ENCODE measurements around the gene TUBGCP5. TPM values are rescaled to one million over a fixed set of nuclear protein-coding genes. Genes with fewer than 3 reads are reported as not detected.

Gene TUBGCP5
- total RNA-seq, 4 donors from 2014 or later, result 11.6 to 18.2 (median 13.6) TPM

- TF ChIP-seq CTCF (IDR thresholded peaks at IDR 0.05 in 4 of 5, conservative IDR thresholded peaks at IDR 0.05 in 1 of 5), result no peak
- TF ChIP-seq POLR2A (IDR thresholded peaks at IDR 0.05), result no peak
- Histone ChIP-seq H3K27ac (no peak overlapping the region), H3K27me3 (peaks cover 0 to 4% (median 0%) of the 10 kb centered on the region in 3 donors), H3K4me3 (no peak overlapping the region), H3K36me3 (no peaks in the 10 kb centered on the region), H3K4me1 (no peaks in the 10 kb centered on the region), H3K9me3 (no peaks in the 10 kb centered on the region)
- intact Hi-C loops (cut with DNase I; ENCODE audit: low total_unique reads), result no loop called here
- in situ Hi-C loops (cut with MboI; ENCODE audit: low sequenced_read_pairs in 4 of 4), result loop anchor here in 1 of 4 donors (10.0 kb wide), 1 partner anchor 45 kb away; no protein-coding TSS in a partner anchor
- ATAC-seq, result no peak
- DNase-seq, result no peak
Measured at GRCh38 chr15:23069496-23070166, 30.3 kb upstream of the TUBGCP5 start.

GRCh38 chr15:23067416-23067815 is 28.0 kb upstream of the TUBGCP5 start:
- Histone ChIP-seq H3K36me3 (no peaks in the 10 kb centered on the region), H3K4me1 (no peaks in the 10 kb centered on the region), H3K9me3 (no peaks in the 10 kb centered on the region), H3K27me3 (no peaks in the 10 kb centered on the region), H3K4me3 (no peak overlapping the region), H3K27ac (no peak overlapping the region)
- in situ Hi-C loops (cut with MboI; ENCODE audit: low sequenced_read_pairs in 4 of 4), result no loop called here
- DNase-seq, result no peak
- no peak for ATAC-seq
- intact Hi-C loops (cut with DNase I; ENCODE audit: low total_unique reads), result no loop called here
- no peak for TF ChIP-seq CTCF (IDR thresholded peaks at IDR 0.05 in 4 of 5, conservative IDR thresholded peaks at IDR 0.05 in 1 of 5)
- no peak for TF ChIP-seq POLR2A (IDR thresholded peaks at IDR 0.05)

- no peak overlapping the region for H3K4me3 ChIP-seq
- DNase-seq, result no peak
Measured at GRCh38 chr15:23065836-23066235, 26.5 kb upstream of the TUBGCP5 start.

GRCh38 chr15:23064156-23064555 is 24.8 kb upstream of the TUBGCP5 start:
- intact Hi-C loops (cut with DNase I; ENCODE audit: low total_unique reads) (no loop called here), in situ Hi-C loops (cut with MboI; ENCODE audit: low sequenced_read_pairs in 4 of 4) (no loop called here)
- no peaks in the 10 kb centered on the region for H3K9me3 ChIP-seq
- no peak overlapping the region for H3K27ac ChIP-seq
- ATAC-seq (no peak), DNase-seq (no peak)
- no peak overlapping the region for H3K4me3 ChIP-seq
- H3K4me1 ChIP-seq, result no peaks in the 10 kb centered on the region
- no peaks in the 10 kb centered on the region for H3K27me3 ChIP-seq
- TF ChIP-seq POLR2A (IDR thresholded peaks at IDR 0.05) (no peak), CTCF (IDR thresholded peaks at IDR 0.05 in 4 of 5, conservative IDR thresholded peaks at IDR 0.05 in 1 of 5) (no peak)
- no peaks in the 10 kb centered on the region for H3K36me3 ChIP-seq

More at GRCh38 chr15:23065836-23066235, 26.5 kb upstream of the TUBGCP5 start:
- H3K36me3 ChIP-seq, result no peaks in the 10 kb centered on the region
- no peak overlapping the region for H3K27ac ChIP-seq
- H3K9me3 ChIP-seq, result no peaks in the 10 kb centered on the region
- in situ Hi-C loops (cut with MboI; ENCODE audit: low sequenced_read_pairs in 4 of 4) (no loop called here), intact Hi-C loops (cut with DNase I; ENCODE audit: low total_unique reads) (no loop called here)
- H3K4me1 ChIP-seq, result no peaks in the 10 kb centered on the region
- TF ChIP-seq POLR2A (IDR thresholded peaks at IDR 0.05) (no peak), CTCF (IDR thresholded peaks at IDR 0.05 in 4 of 5, conservative IDR thresholded peaks at IDR 0.05 in 1 of 5) (no peak)
- ATAC-seq, result no peak
- H3K27me3 ChIP-seq, result no peaks in the 10 kb centered on the region

GRCh38 chr15:23057707-23058106 is 18.3 kb upstream of the TUBGCP5 start:
- Histone ChIP-seq H3K27ac (no peak overlapping the region), H3K36me3 (no peaks in the 10 kb centered on the region), H3K4me3 (no peak overlapping the region), H3K4me1 (no peaks in the 10 kb centered on the region), H3K9me3 (no peaks in the 10 kb centered on the region), H3K27me3 (no peaks in the 10 kb centered on the region)
- ATAC-seq, result no peak
- intact Hi-C loops (cut with DNase I; ENCODE audit: low total_unique reads) (no loop called here), in situ Hi-C loops (cut with MboI; ENCODE audit: low sequenced_read_pairs in 4 of 4) (no loop called here)
- DNase-seq, result no peak
- TF ChIP-seq CTCF (IDR thresholded peaks at IDR 0.05 in 4 of 5, conservative IDR thresholded peaks at IDR 0.05 in 1 of 5), result no peak
- no peak for TF ChIP-seq POLR2A (IDR thresholded peaks at IDR 0.05)
